ENCODE measurements around the gene PPIP5K2.
"Not testable (repeated sequence)": the region's sequence is repeated elsewhere in the genome, so short reads cannot be mapped to it uniquely, and the experiment has no call there.

Gene PPIP5K2

GRCh38 chr5:103122242-103122641, 2.1 kb downstream of the PPIP5K2 start:
- no peak for DNase-seq (ENCODE audit: low spot score)

GRCh38 chr5:103126557-103126956, 6.5 kb downstream of the PPIP5K2 start:
- DNase-seq (ENCODE audit: low spot score) = no peak

GRCh38 chr5:103127292-103127817, 7.3 kb downstream of the PPIP5K2 start:
- no peak for DNase-seq (ENCODE audit: low spot score)

GRCh38 chr5:103128202-103128601, 8.1 kb downstream of the PPIP5K2 start:
- DNase-seq (ENCODE audit: low spot score) = no peak

GRCh38 chr5:103132684-103133083, 12.6 kb downstream of the PPIP5K2 start:
- DNase-seq (ENCODE audit: low spot score) = no peak

GRCh38 chr5:103133231-103133630, 13.1 kb downstream of the PPIP5K2 start:
- no peak for DNase-seq (ENCODE audit: low spot score)

- DNase-seq (ENCODE audit: low spot score) = no peak
These were observed 15.4 kb downstream of the PPIP5K2 start for GRCh38 chr5:103135461-103135860.

- no peak for DNase-seq (ENCODE audit: low spot score)
These were observed 18.1 kb downstream of the PPIP5K2 start for GRCh38 chr5:103138202-103138690.

GRCh38 chr5:103139264-103139865, 19.3 kb downstream of the PPIP5K2 start:
- peak; percentile 80 for DNase-seq (ENCODE audit: low spot score)

- not testable (repeated sequence) for DNase-seq (ENCODE audit: low spot score)
These were observed 22.0 kb downstream of the PPIP5K2 start for GRCh38 chr5:103142132-103142531.

- no peak for DNase-seq (ENCODE audit: low spot score)
These were observed 25.1 kb downstream of the PPIP5K2 start for GRCh38 chr5:103145196-103145595.

- no peak for DNase-seq (ENCODE audit: low spot score)
These were observed 28.1 kb downstream of the PPIP5K2 start for GRCh38 chr5:103148213-103148612.

- DNase-seq (ENCODE audit: low spot score) = no peak
These were observed 31.1 kb downstream of the PPIP5K2 start for GRCh38 chr5:103151156-103151555.

GRCh38 chr5:103166706-103167105, 46.6 kb downstream of the PPIP5K2 start:
- DNase-seq (ENCODE audit: low spot score) = no peak

GRCh38 chr5:103174147-103174546, 54.0 kb downstream of the PPIP5K2 start:
- DNase-seq (ENCODE audit: low spot score) = no peak

GRCh38 chr5:103177543-103177942, 57.4 kb downstream of the PPIP5K2 start:
- DNase-seq (ENCODE audit: low spot score) = no peak

GRCh38 chr5:103178167-103178566, 58.1 kb downstream of the PPIP5K2 start:
- no peak for DNase-seq (ENCODE audit: low spot score)

GRCh38 chr5:103186152-103186551, 66.1 kb downstream of the PPIP5K2 start:
- DNase-seq (ENCODE audit: low spot score) = no peak

- no peak for DNase-seq (ENCODE audit: low spot score)
These were observed 68.3 kb downstream of the PPIP5K2 start for GRCh38 chr5:103188436-103188835.

GRCh38 chr5:103203226-103203625, 83.1 kb downstream of the PPIP5K2 start:
- no peak for DNase-seq (ENCODE audit: low spot score)

- DNase-seq (ENCODE audit: low spot score) = not testable (repeated sequence)
These were observed 84.9 kb downstream of the PPIP5K2 start for GRCh38 chr5:103204990-103205389.

GRCh38 chr5:103205991-103206700, 86.0 kb downstream of the PPIP5K2 start:
- DNase-seq (ENCODE audit: low spot score) = no peak

- DNase-seq (ENCODE audit: low spot score) = no peak
These were observed 86.9 kb downstream of the PPIP5K2 start for GRCh38 chr5:103207011-103207410.
